Measurements from ENCODE around the gene ARID1B. TPM values are rescaled to one million over a fixed set of nuclear protein-coding genes. Genes with fewer than 3 reads are reported as not detected.

The ARID1B gene
- polyA plus RNA-seq, 1 experiment, result 17.0 TPM

DNA sequence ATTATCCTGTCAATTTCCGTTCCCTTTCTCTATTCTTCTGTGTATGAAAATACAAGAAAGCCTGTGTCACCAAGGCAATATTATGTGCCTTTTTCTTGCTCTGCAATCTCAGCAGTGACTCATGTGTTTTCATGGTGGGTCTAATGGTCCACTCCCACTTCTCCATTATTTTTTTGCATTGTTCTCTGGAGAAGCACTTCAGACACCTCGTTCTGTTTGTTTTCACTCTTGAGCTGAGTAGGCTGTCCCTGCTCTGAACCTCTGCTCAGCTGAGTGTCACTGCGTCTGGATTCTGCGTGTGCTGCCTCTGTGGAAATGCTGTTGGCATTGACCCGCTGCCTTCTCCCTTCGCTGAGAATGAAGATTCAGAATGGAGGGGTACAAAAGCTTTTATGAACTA, 315.6 kb downstream of the ARID1B start:
- ChIA-PET POLR2A (no interaction called here), CTCF (no interaction called here)
- no peak overlapping the region for H3K4me3 ChIP-seq (ENCODE audit: low read depth, low read length)
- TF ChIP-seq, protein P1, sequence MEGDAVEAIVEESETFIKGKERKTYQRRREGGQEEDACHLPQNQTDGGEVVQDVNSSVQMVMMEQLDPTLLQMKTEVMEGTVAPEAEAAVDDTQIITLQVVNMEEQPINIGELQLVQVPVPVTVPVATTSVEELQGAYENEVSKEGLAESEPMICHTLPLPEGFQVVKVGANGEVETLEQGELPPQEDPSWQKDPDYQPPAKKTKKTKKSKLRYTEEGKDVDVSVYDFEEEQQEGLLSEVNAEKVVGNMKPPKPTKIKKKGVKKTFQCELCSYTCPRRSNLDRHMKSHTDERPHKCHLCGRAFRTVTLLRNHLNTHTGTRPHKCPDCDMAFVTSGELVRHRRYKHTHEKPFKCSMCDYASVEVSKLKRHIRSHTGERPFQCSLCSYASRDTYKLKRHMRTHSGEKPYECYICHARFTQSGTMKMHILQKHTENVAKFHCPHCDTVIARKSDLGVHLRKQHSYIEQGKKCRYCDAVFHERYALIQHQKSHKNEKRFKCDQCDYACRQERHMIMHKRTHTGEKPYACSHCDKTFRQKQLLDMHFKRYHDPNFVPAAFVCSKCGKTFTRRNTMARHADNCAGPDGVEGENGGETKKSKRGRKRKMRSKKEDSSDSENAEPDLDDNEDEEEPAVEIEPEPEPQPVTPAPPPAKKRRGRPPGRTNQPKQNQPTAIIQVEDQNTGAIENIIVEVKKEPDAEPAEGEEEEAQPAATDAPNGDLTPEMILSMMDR (IDR thresholded peaks at IDR 0.05; ENCODE audit: insufficient read depth, low read depth, low read length), result no peak
- no peaks in the 10 kb centered on the region for H3K27me3 ChIP-seq (ENCODE audit: control insufficient read depth, insufficient read depth, low read length)
- no peak for DNase-seq (ENCODE audit: low read depth)
- no peaks in the 10 kb centered on the region; the same call in 1 of the 2 replicates for H3K36me3 ChIP-seq (ENCODE audit: control insufficient read depth, insufficient read depth, low read length)

DNA sequence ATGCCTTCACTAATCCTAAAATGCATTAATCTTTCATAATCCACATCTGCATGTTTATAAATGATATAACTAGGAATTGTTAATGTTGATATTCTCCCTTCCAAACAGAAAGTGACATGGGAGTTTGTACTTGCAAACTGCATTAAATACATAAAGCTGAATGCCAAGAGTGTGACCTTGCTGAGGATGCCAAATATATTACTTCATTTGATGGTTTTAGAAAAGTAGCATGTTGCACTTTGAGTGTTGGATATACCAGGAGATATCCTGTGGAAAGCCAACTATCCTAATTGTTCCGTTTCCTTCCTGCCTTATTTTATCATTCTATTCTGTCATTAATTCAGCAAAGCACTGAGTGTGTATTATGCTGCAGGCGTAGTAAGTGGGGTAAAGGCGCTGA, 316.4 kb downstream of the ARID1B start:
- H3K27me3 ChIP-seq (ENCODE audit: control insufficient read depth, insufficient read depth, low read length), result no peaks in the 10 kb centered on the region
- H3K36me3 ChIP-seq (ENCODE audit: control insufficient read depth, insufficient read depth, low read length), result no peaks in the 10 kb centered on the region
- DNase-seq (ENCODE audit: low read depth), result no peak
- ChIA-PET CTCF (no interaction called here), POLR2A (no interaction called here)
- no peak overlapping the region for H3K4me3 ChIP-seq (ENCODE audit: low read depth, low read length)
- TF ChIP-seq, protein P1 (IDR thresholded peaks at IDR 0.05; ENCODE audit: insufficient read depth, low read depth, low read length), result no peak

GRCh38 chr6:157094038-157094437, 316.9 kb downstream of the ARID1B start:
- CTCF ChIA-PET, result no interaction called here
- TF ChIP-seq, protein P1 (IDR thresholded peaks at IDR 0.05; ENCODE audit: insufficient read depth, low read depth, low read length), result no peak

DNA sequence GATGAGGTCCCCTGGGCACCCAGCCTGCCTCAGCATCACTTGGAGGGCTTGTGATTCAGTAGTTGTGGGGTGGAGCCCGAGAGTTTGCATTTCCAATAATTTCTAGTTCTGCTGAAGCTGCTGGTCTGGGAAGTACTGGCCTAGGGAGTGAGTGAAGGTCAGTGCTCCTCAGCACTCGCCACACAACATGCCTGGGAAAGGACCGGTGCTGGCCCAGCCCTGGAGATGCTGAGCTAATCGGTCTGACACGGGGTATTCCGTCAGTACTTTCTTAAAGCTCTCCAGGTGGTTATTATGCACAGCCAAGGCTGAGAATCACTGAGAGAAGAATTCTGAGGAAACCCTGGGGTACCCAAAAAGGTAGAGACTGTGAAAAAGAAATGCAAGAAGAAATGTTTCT, 317.9 kb downstream of the ARID1B start:
- DNase-seq (ENCODE audit: low read depth), result no peak
- CTCF ChIA-PET, result no interaction called here

More at GRCh38 chr6:157094038-157094437, 316.9 kb downstream of the ARID1B start:
- Histone ChIP-seq H3K36me3 (ENCODE audit: control insufficient read depth, insufficient read depth, low read length) (no peaks in the 10 kb centered on the region), H3K4me3 (ENCODE audit: low read depth, low read length) (no peak overlapping the region), H3K27me3 (ENCODE audit: control insufficient read depth, insufficient read depth, low read length) (no peaks in the 10 kb centered on the region)
- POLR2A ChIA-PET, result no interaction called here
- no peak for DNase-seq (ENCODE audit: low read depth)

GRCh38 chr6:157095569-157095968, 318.4 kb downstream of the ARID1B start:
- Histone ChIP-seq H3K4me3 (ENCODE audit: low read depth, low read length) (no peak overlapping the region), H3K27me3 (ENCODE audit: control insufficient read depth, insufficient read depth, low read length) (no peaks in the 10 kb centered on the region), H3K36me3 (ENCODE audit: control insufficient read depth, insufficient read depth, low read length) (no peaks in the 10 kb centered on the region)
- CTCF ChIA-PET, result no interaction called here
- no peak for DNase-seq (ENCODE audit: low read depth)
- TF ChIP-seq, protein P1 (IDR thresholded peaks at IDR 0.05; ENCODE audit: insufficient read depth, low read depth, low read length), result no peak
- POLR2A ChIA-PET, result no interaction called here

More for the DNA sequence above, 317.9 kb downstream of the ARID1B start:
- TF ChIP-seq, protein P1 (IDR thresholded peaks at IDR 0.05; ENCODE audit: insufficient read depth, low read depth, low read length), result no peak
- Histone ChIP-seq H3K4me3 (ENCODE audit: low read depth, low read length) (no peak overlapping the region), H3K27me3 (ENCODE audit: control insufficient read depth, insufficient read depth, low read length) (no peaks in the 10 kb centered on the region), H3K36me3 (ENCODE audit: control insufficient read depth, insufficient read depth, low read length) (no peaks in the 10 kb centered on the region)
- POLR2A ChIA-PET, result no interaction called here

Data from BJ (cell line).